GM13976 (cell line): ENCODE data around the gene HERC2.

ENCODE experiments used
- DNase-seq: peaks from one replicate; pipeline ENCODE4 v3.0.0; 2012; ENCODE audit warnings: low spot score
- in situ Hi-C: fragments of 300-500 bp; cut with MboI; formaldehyde crosslinking; loops from one replicate; pipeline ENCODE4 v1.12.0; 2022; ENCODE audit warnings: low sequenced_read_pairs, mixed read lengths, inconsistent platforms; ENCODE audit not compliant: unreplicated experiment
- TF ChIP-seq, protein P1 (sequence below): IDR thresholded peaks from 2 replicates; pipeline ENCODE4 v1.5.1; 2012; ENCODE audit warnings: borderline replicate concordance, mild to moderate bottlenecking; ENCODE audit not compliant: insufficient read depth; ENCODE audit errors: extremely low read depth, missing control alignments, control extremely low read depth

HERC2 gene

DNA sequence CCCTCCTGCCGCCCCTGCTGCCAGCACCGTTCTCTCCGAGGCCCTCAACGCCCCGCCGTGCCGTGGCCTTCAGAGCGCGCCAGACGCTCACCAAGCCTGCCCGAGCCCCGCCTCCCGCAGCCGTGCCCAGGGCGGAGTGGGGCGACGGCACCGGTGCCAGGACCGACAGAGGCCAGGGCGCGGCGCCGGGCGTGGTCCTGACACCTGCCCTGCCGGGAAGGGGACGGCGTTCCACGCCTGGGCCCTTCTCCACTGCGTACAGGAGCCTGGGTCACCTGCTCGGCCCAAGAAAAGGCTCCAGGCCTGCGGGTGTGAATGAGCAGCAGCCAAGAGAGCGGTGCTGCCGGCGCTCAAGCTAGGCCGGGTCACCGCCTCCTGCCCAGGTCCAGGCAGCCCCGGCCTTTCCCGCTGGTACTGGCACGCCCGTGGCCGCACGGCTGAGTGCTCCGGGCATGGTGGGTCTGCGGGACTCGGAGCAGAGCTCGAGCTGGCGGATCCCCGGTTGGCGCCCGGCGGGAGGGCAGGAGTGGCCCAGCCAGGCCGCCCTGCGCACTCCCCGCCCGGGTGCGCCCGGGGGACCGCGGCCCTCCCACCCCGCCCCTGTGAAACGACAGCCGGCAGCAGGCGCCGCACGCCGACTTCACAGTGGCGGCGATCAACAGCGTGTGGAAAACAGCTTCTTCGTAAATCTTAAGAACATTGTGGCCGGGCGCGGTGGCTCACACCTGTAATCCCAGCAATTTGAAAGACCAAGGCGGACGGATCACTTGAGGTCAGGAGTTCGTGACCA lies 227.1 kb downstream of the HERC2 start:
- in situ Hi-C loops = no loop called here
- no peak for DNase-seq
- TF ChIP-seq, protein P1, sequence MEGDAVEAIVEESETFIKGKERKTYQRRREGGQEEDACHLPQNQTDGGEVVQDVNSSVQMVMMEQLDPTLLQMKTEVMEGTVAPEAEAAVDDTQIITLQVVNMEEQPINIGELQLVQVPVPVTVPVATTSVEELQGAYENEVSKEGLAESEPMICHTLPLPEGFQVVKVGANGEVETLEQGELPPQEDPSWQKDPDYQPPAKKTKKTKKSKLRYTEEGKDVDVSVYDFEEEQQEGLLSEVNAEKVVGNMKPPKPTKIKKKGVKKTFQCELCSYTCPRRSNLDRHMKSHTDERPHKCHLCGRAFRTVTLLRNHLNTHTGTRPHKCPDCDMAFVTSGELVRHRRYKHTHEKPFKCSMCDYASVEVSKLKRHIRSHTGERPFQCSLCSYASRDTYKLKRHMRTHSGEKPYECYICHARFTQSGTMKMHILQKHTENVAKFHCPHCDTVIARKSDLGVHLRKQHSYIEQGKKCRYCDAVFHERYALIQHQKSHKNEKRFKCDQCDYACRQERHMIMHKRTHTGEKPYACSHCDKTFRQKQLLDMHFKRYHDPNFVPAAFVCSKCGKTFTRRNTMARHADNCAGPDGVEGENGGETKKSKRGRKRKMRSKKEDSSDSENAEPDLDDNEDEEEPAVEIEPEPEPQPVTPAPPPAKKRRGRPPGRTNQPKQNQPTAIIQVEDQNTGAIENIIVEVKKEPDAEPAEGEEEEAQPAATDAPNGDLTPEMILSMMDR = no peak

GRCh38 chr15:28093752-28094535 lies 228.0 kb downstream of the HERC2 start:
- DNase-seq = peak; percentile 7
- TF ChIP-seq, protein P1 = no peak
- in situ Hi-C loops = no loop called here

GRCh38 chr15:28091313-28091712 lies 230.7 kb downstream of the HERC2 start:
- TF ChIP-seq, protein P1 = no peak
- DNase-seq = no peak
- in situ Hi-C loops = no loop called here

DNA sequence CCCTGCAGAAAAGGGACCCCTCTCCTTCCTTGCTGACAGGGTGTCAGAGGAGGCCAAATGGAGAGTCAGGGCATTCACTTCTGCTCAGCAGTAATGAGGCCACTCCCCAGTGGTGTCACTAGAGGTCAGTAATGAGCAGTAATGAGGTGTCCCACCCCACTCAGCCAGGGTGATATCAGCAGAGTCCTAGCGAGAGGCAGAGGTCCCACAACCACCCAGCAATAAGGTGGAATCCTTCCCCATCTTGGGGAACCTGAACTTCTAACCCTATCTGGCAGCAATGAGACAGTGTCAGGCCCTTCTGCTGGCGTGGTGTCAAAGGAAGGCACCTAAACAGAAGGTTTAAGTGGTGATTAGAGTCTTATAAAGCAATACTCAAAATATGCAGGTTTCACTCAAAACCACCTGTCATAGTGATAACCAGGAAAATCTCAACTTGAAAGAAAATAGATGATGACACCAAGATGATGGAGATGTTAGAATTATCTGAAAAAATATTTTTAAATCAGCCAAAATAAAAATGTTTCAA lies 235.7 kb downstream of the HERC2 start:
- DNase-seq = peak; percentile 74
- TF ChIP-seq, protein P1 = peak; percentile 67
- in situ Hi-C loops = no loop called here

- DNase-seq = no peak
- TF ChIP-seq, protein P1 = no peak
- in situ Hi-C loops = no loop called here
Observed at GRCh38 chr15:28085489-28086174, 236.3 kb downstream of the HERC2 start.

DNA sequence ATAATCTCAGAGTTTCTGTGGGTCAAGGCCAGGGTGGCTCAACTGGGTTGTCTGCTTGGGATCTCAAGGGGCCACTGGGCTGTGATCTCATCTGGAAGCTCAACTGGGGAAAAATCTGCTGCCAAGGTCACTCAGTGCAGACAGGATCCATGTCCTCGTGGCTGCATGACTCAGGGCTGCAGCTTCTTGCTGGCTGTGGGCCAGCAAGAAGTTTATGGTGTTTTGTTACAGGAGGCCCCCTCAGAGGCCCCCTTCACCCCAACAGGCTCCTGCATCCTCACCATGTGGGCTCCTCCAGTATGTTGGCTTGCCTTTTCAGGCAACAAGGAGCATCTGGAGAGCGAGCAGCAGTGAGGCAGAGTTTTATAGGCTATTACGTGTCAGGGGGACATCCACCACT lies 237.4 kb downstream of the HERC2 start:
- TF ChIP-seq, protein P1 = no peak
- DNase-seq = no peak
- in situ Hi-C loops = no loop called here
